ENCODE data around the gene FAH.

Gene FAH

GRCh38 chr15:80173022-80173759 lies 20.4 kb downstream of the FAH start:
- peak in 32 of 51 donors; percentile 5 to 57 (median 22) for DNase-seq

- DNase-seq = peak in 3 of 51 donors; percentile 10 to 14 (median 10)
Measured at GRCh38 chr15:80174017-80174746, 21.4 kb downstream of the FAH start.

GRCh38 chr15:80175436-80175835 lies 22.6 kb downstream of the FAH start:
- DNase-seq = no peak

GRCh38 chr15:80176443-80176842 lies 23.6 kb downstream of the FAH start:
- DNase-seq = no peak

GRCh38 chr15:80177156-80177555 lies 24.4 kb downstream of the FAH start:
- no peak for DNase-seq

- DNase-seq = no peak
Measured at GRCh38 chr15:80179025-80179759, 26.4 kb downstream of the FAH start.

- DNase-seq = no peak
Measured at GRCh38 chr15:80179935-80180334, 27.1 kb downstream of the FAH start.

GRCh38 chr15:80180468-80180867 lies 27.7 kb downstream of the FAH start:
- no peak for DNase-seq

- no peak for DNase-seq
Measured at GRCh38 chr15:80180986-80181385, 28.2 kb downstream of the FAH start.

- no peak for DNase-seq
Measured at GRCh38 chr15:80182611-80183261, 29.9 kb downstream of the FAH start.

GRCh38 chr15:80183306-80183705 lies 30.5 kb downstream of the FAH start:
- no peak for DNase-seq

- DNase-seq = no peak
Measured at GRCh38 chr15:80183886-80184285, 31.1 kb downstream of the FAH start.

- DNase-seq = no peak
Measured at GRCh38 chr15:80184554-80184953, 31.8 kb downstream of the FAH start.

- no peak for DNase-seq
Measured at GRCh38 chr15:80185152-80185551, 32.4 kb downstream of the FAH start.

GRCh38 chr15:80186066-80186465 lies 33.3 kb downstream of the FAH start:
- DNase-seq = no peak

GRCh38 chr15:80186597-80186996 lies 33.8 kb downstream of the FAH start:
- DNase-seq = no peak

GRCh38 chr15:80188251-80188650 lies 35.5 kb downstream of the FAH start:
- no peak for DNase-seq

GRCh38 chr15:80191198-80191597 lies 38.4 kb downstream of the FAH start:
- no peak for DNase-seq

GRCh38 chr15:80191897-80192595 lies 39.2 kb downstream of the FAH start:
- no peak for DNase-seq

GRCh38 chr15:80194186-80194585 lies 41.4 kb downstream of the FAH start:
- DNase-seq = no peak

- DNase-seq = no peak
Measured at GRCh38 chr15:80194914-80195313, 42.1 kb downstream of the FAH start.
